ENCODE results near the gene PTTG1IP.
"Not testable (repeated sequence)": the region's sequence is repeated elsewhere in the genome, so short reads cannot be mapped to it uniquely, and the experiment has no call there.

Gene PTTG1IP

GRCh38 chr21:44880405-44881197 lies 7.1 kb upstream of the PTTG1IP start:
- peak; percentile 41 for DNase-seq (ENCODE audit: low spot score)

GRCh38 chr21:44879238-44879637 lies 5.7 kb upstream of the PTTG1IP start:
- DNase-seq (ENCODE audit: low spot score): not testable (repeated sequence)

GRCh38 chr21:44878053-44878982 lies 4.8 kb upstream of the PTTG1IP start:
- no peak for DNase-seq (ENCODE audit: low spot score)

DNA sequence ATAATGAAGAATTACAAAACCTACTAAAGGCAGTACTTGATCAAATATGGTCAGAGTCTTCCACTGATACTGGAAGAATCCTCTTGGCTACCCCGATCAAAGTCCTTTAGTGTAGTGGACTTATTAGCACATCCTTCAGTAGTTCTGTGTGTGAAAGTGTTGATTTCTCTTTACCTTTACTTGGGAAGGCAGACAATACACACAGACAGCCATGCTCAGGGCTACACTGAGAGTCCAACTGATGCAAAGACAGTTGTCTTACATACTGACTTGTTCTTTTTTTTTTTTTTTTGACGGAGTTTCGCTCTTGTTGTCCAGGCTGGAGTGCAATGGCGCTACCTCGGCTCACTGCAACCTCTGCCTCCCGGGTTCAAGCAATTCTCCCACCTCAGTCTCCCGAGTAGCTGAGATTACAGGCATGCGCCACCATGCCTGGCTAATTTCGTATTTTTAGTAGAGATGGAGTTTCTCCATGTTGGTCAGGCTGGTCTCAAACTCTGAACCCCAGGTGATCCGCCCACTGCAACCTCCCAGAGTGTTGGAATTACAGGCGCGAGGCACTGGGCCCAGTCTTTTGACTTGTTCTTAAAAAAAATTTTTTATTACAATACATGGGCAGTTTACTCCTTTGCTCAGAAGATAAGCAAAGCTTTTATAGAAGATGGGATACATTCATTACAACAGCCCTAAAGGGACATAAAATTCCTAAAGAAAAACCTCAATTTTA lies 3.5 kb upstream of the PTTG1IP start:
- no peak for DNase-seq (ENCODE audit: low spot score)

- DNase-seq (ENCODE audit: low spot score): peak; percentile 29
Measured at GRCh38 chr21:44875316-44875700, 1.8 kb upstream of the PTTG1IP start.

DNA sequence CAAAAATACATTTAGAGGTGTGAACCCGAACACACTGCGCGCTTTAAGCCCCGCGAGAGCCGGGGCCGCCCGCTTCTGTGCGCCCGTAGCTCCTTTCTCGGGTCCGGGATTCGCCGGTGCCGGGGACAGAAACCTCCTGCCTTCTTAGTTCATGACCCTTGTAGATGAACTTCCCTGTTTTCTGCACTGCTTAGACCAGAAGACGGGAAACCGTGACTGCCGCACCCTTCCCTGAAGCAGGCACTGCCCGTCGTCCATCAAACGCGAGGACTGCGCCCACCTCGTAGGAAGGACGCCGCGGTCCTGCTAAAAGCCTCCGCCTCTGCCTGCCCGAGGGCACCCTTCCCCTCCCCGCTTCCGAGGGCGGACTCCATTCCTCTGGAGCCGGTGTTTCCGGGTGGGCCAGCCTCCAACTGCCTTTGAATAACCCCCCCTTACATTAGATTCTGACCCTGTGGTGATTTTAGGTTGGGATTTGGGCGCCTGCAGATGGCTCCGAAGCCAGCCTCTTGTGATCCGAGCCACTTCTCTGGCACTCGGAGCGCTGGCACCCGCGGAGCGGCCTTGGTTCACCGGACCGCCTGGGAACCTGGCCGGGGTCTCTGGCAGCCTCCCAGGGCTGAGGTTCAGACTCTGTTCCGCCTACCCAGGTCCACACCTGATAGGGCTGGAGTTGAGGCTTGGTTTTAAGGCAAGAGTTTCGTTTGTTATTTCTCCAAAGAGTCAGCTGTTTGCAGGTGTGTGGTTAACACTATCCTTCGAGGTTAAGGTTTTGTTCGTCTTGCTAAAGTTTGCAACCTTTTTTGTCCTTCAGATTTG lies 1.2 kb upstream of the PTTG1IP start:
- DNase-seq (ENCODE audit: low spot score): no peak

- DNase-seq (ENCODE audit: low spot score): no peak
Measured at GRCh38 chr21:44874240-44874496, 678 bp upstream of the PTTG1IP start.

DNA sequence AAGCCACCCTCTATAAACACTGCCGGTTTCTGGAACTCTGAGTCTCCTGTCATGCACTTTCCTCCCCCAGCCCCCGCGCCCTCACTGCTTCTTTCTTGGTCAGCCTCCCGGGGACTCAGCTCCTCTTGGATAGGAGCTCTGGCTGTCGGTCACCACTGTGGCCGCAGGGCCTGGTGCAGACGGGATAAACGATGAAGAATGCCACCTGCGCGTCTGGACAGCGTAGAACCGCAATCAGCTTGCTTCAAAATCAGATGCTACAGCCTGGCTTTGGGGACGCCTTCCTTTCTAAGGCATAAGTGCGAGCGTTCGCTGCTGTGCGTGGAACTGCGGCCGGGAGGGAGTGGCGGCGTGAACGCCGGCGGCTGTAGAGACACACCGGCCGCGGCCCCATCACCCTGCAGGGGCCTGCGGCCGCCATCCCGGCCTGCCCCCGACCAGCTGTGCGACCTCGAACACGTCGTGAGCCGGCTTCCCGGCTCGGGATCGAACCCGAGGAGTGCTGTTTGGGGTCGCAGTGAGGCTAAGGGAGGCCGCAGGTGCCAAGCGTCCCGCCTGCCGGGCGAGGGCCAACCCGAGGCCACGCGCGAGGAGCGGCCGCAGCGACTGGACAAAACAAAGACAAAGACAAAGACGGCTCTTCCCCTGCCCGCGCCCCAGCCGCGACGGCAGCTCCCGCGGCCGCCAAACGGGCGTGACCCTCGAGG lies 688 bp downstream of the PTTG1IP start:
- DNase-seq (ENCODE audit: low spot score): no peak

DNA sequence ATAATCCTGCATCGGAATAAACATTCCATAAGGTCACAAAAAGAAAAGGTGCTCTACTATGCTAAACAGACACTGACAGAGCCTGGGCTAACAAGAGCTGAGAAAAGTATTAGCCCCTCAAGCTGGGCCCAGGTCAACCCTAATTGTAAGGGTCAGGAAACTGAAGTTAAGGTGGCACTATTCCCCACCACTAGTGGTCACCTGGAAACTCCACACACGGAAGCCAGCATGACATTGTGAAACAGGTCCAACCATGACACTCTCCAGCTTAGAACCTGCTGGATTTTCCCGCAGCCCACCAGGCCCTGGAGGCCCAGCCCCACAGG lies 1.2 kb downstream of the PTTG1IP start:
- DNase-seq (ENCODE audit: low spot score): no peak

GRCh38 chr21:44871576-44872269 lies 1.8 kb downstream of the PTTG1IP start:
- DNase-seq (ENCODE audit: low spot score): peak; percentile 79

GRCh38 chr21:44870748-44871495 lies 2.6 kb downstream of the PTTG1IP start:
- DNase-seq (ENCODE audit: low spot score): no peak

DNA sequence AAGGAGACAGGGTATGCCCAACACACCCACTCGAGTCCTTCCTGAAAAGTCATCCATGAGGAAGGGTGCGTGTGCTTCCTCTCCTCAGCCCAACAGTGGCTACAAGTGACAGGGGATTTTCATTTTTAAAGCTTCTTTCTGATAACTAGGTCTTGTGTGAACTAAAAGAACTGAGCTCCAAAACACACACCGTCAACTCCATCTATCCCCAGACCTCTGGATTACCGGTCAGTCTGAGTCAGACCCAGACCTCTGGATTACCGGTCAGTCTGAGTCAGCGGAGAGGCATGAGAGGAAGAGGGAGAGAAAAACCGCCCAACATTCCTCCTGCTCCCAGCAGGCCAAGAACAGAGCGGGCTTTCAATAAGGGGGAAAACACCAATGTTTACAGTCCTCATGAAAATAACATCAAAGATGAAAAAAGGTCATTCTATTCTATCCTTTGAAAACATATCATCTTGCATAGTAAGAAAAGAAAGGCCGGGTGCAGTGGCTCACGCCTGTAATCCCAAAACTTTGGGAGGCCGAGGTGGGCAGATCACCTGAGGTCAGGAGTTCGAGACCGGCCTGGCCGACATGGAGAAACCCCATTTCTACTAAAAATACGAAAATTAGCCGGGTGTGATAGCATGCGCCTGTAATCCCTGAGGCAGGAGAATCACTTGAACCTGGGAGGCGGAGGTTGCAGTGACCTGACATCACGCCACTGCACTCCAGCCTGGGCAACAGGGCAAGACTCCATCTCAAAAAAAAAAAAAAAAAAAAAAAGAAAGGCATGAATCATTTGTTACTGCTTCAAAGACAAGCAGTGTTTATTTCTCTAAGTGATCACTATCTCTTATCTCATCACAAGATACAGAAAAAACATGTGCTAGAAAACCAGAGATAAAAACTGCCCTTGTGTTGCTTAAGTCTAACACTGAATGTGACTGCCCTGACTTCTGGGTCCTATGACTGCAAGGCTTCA lies 3.4 kb downstream of the PTTG1IP start:
- DNase-seq (ENCODE audit: low spot score): peak; percentile 85

- no peak for DNase-seq (ENCODE audit: low spot score)
Measured at GRCh38 chr21:44868707-44869106, 4.8 kb downstream of the PTTG1IP start.

DNA sequence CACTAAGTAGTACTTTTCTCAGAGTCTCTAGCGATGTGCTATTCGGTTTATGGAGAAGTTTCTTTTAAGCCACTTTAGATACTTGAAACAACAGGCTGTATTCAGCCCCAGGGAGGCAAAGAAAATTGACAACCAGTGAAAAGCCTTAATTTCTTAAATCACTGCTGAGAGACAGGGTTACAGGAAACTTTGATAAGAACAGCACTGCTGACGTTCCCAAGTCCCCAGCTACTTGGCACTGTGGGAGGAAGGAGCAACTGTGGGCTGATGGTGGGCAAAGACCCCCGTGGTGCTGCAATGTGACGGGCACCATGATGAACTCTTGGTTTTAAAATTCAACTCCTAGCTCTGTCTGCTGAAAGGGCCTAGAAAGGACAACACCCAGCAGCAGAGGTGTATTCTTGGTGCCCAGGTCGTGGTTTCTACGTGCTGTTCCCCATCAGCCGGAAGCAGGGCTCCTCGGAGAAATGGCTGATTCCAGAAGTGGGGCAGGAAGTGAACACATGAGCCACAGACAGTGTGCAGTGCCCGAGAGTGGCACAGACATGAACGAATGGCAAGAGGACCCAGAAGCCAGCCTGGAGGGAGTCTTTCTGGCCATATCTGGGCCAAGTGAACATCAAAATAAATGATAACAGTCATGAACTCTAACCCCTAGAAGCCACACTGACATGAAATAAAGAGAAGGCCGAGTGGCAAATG lies 5.3 kb downstream of the PTTG1IP start:
- DNase-seq (ENCODE audit: low spot score): no peak

- DNase-seq (ENCODE audit: low spot score): no peak
Measured at GRCh38 chr21:44867464-44867863, 6.0 kb downstream of the PTTG1IP start.

- no peak for DNase-seq (ENCODE audit: low spot score)
Measured at GRCh38 chr21:44866780-44867179, 6.7 kb downstream of the PTTG1IP start.

DNA sequence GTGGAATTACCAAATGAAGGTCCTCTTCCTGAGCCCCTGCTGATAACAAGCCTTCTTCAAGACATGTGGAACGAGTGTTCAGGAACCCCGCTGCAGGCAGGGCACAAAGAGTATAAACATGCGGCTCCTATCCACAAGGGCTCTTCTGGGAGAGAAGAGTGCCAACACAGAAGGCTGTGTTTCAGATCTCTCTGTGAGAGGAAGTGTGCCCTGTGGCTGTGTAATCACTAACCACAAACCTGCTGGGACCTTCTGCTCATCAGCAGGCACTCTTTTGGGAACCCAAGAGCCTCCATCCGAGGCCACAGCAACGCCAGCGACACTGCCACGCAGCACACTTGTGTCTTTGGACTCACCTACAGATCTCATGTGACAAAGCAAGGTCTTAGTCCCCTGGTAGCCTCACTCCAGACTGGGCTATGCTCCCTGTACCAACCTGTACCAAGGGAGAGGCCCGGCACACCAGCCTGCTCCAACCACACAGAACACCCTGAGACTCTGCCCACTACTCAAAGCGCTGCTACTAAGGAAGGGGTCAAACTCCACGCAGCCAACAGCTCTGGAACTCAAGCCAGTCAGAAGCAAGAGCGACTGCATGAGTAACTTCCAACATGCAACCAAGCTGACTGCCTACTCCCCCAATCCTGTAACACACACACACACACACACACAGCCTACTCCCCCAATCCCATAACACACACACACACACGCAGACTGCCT lies 7.8 kb downstream of the PTTG1IP start:
- DNase-seq (ENCODE audit: low spot score): no peak
